Nephron (organoid): ENCODE data around the gene ZNF516.
A peak's percentile ranks its signal among the peaks of the same experiment; 100 is the strongest.

Experiments used
- H3K27ac Mint-ChIP-seq, 3 experiments: 2 replicates each; pipeline ENCODE4 v1.8.0; 2020; ENCODE audit warnings: mixed read lengths in 3 of 3, mild to moderate bottlenecking in 2 of 3, moderate library complexity in 1 of 3
- H3K27me3 Mint-ChIP-seq: 2 replicates; pipeline ENCODE4 v1.8.0; 2021; ENCODE audit warnings: low read depth, mild to moderate bottlenecking, moderate library complexity, mixed read lengths
- H3K36me3 Mint-ChIP-seq: 2 replicates; pipeline ENCODE4 v1.8.0; 2020; ENCODE audit warnings: low read depth, mixed read lengths
- H3K4me1 Mint-ChIP-seq: 2 replicates; pipeline ENCODE4 v1.8.0; 2020; ENCODE audit warnings: mixed read lengths
- H3K4me3 Mint-ChIP-seq, 3 experiments: 2 replicates each; pipeline ENCODE4 v1.8.0; 2020; ENCODE audit warnings: mild to moderate bottlenecking in 3 of 3, mixed read lengths in 3 of 3, moderate library complexity in 2 of 3
- H3K9me3 Mint-ChIP-seq: 2 replicates; pipeline ENCODE4 v1.8.0; 2020; ENCODE audit warnings: mixed read lengths
- CTCF ChIP-seq, 3 experiments: fragments of 200-600 bp; sonication (generic); IDR thresholded peaks; one replicate each; pipeline ENCODE4 v1.5.0; 2021; ENCODE audit warnings: antibody characterized with exemption in 3 of 3; ENCODE audit not compliant: unreplicated experiment in 3 of 3

Gene ZNF516

GRCh38 chr18:76530391-76530790 lies 35.3 kb upstream of the ZNF516 start:
- no peak for TF ChIP-seq CTCF (IDR thresholded peaks at IDR 0.05; ENCODE audit: unreplicated experiment in 3 of 3)
- Mint-ChIP-seq H3K27me3 (peaks cover 3% of the 10 kb centered on the region), H3K4me1 (peaks cover 32% of the 10 kb centered on the region), H3K4me3 (peak overlapping the region; percentile 68 to 92 (median 87)), H3K36me3 (peaks cover 4% of the 10 kb centered on the region), H3K9me3 (no peaks in the 10 kb centered on the region), H3K27ac (peak overlapping the region; percentile 62 to 96 (median 78))

GRCh38 chr18:76529433-76529811 lies 34.4 kb upstream of the ZNF516 start:
- TF ChIP-seq CTCF (IDR thresholded peaks at IDR 0.05; ENCODE audit: unreplicated experiment in 3 of 3) = no peak
- H3K27me3 Mint-ChIP-seq = peaks cover 3% of the 10 kb centered on the region
- H3K4me1 Mint-ChIP-seq = peaks cover 37% of the 10 kb centered on the region
- peak overlapping the region; percentile 95 to 98 (median 96) for H3K27ac Mint-ChIP-seq
- H3K9me3 Mint-ChIP-seq = no peaks in the 10 kb centered on the region
- peak overlapping the region; percentile 87 to 94 (median 92) for H3K4me3 Mint-ChIP-seq
- H3K36me3 Mint-ChIP-seq = no peaks in the 10 kb centered on the region

GRCh38 chr18:76528477-76529432 lies 33.7 kb upstream of the ZNF516 start:
- Mint-ChIP-seq H3K4me3 (peak overlapping the region; percentile 87 to 94 (median 92)), H3K27ac (peak overlapping the region; percentile 95 to 98 (median 96)), H3K4me1 (peaks cover 40% of the 10 kb centered on the region), H3K27me3 (peaks cover 3% of the 10 kb centered on the region), H3K36me3 (no peaks in the 10 kb centered on the region), H3K9me3 (no peaks in the 10 kb centered on the region)
- peak in 2 of 3 experiments; percentile 14 to 26 for TF ChIP-seq CTCF (IDR thresholded peaks at IDR 0.05; ENCODE audit: unreplicated experiment in 3 of 3)

GRCh38 chr18:76525911-76526310 lies 30.9 kb upstream of the ZNF516 start:
- peak overlapping the region in 1 of 3 experiments; percentile 49 for H3K4me3 Mint-ChIP-seq
- H3K4me1 Mint-ChIP-seq = peaks cover 50% of the 10 kb centered on the region
- H3K9me3 Mint-ChIP-seq = no peaks in the 10 kb centered on the region
- no peaks in the 10 kb centered on the region for H3K36me3 Mint-ChIP-seq
- no peak for TF ChIP-seq CTCF (IDR thresholded peaks at IDR 0.05; ENCODE audit: unreplicated experiment in 3 of 3)
- H3K27me3 Mint-ChIP-seq = peaks cover 3% of the 10 kb centered on the region
- peak overlapping the region; percentile 66 to 92 (median 86) for H3K27ac Mint-ChIP-seq

- no peak for TF ChIP-seq CTCF (IDR thresholded peaks at IDR 0.05; ENCODE audit: unreplicated experiment in 3 of 3)
- Mint-ChIP-seq H3K27me3 (peaks cover 3% of the 10 kb centered on the region), H3K4me1 (peaks cover 54% of the 10 kb centered on the region), H3K27ac (peak overlapping the region; percentile 86 to 92 (median 89)), H3K4me3 (peak overlapping the region; percentile 77 to 87 (median 84)), H3K36me3 (no peaks in the 10 kb centered on the region), H3K9me3 (no peaks in the 10 kb centered on the region)
These were observed 30.1 kb upstream of the ZNF516 start for GRCh38 chr18:76524900-76525698.
